Esophagus muscularis mucosa (tissue), 4 donors: ENCODE results near the gene ALOX15B.

Experiments
- EP300 ChIP-seq: sonication (generic); formaldehyde crosslinking; IDR thresholded peaks from one replicate; pipeline ENCODE4 v1.6.1; 2017; ENCODE audit warnings: antibody characterized with exemption
- POLR2A ChIP-seq: fragments of 450-650 bp; IDR thresholded peaks from one replicate; pipeline ENCODE4 v1.6.1; 2017; ENCODE audit warnings: antibody characterized with exemption, moderate library complexity, mild to moderate bottlenecking, low read depth
- POLR2AphosphoS5 ChIP-seq, 2 donors: sonication (generic); formaldehyde crosslinking; IDR thresholded peaks; one replicate each; pipeline ENCODE4 v1.6.1; 2017; ENCODE audit warnings: antibody characterized with exemption in 2 of 2
- TF ChIP-seq, protein P1 (sequence below), 3 experiments: fragments of 200-600 bp in 2 of 3; fragments of 450-650 bp in 1 of 3; sonication (generic) in 2 of 3; IDR thresholded peaks; one replicate each; pipeline ENCODE4 v1.5.1; 2017 to 2019; ENCODE audit warnings: antibody characterized with exemption in 3 of 3, mild to moderate bottlenecking in 2 of 3, moderate library complexity in 1 of 3

DNA sequence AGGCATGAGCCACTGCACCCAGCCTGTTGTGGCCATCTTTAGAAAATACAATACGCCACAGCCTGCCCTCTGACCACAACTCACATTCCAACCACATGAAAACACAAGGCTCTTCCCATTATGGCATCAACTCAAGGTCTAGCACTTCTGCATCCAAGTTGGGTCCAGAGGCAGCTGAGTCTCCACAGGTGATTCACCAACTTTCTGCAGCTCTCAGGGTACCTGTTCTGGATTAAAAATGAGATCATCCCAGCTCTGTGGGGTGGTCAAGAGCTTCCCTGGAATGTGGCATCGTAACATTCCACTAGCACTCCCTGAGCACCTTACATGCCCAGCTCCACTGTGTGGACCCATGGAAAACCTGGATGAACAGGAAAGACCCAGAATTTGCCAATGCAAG is 46.3 kb upstream of the ALOX15B start:
- TF ChIP-seq, protein P1, sequence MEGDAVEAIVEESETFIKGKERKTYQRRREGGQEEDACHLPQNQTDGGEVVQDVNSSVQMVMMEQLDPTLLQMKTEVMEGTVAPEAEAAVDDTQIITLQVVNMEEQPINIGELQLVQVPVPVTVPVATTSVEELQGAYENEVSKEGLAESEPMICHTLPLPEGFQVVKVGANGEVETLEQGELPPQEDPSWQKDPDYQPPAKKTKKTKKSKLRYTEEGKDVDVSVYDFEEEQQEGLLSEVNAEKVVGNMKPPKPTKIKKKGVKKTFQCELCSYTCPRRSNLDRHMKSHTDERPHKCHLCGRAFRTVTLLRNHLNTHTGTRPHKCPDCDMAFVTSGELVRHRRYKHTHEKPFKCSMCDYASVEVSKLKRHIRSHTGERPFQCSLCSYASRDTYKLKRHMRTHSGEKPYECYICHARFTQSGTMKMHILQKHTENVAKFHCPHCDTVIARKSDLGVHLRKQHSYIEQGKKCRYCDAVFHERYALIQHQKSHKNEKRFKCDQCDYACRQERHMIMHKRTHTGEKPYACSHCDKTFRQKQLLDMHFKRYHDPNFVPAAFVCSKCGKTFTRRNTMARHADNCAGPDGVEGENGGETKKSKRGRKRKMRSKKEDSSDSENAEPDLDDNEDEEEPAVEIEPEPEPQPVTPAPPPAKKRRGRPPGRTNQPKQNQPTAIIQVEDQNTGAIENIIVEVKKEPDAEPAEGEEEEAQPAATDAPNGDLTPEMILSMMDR (IDR thresholded peaks at IDR 0.05) = no peak
- TF ChIP-seq EP300 = no peak
- TF ChIP-seq POLR2AphosphoS5 (IDR thresholded peaks at IDR 0.05) = no peak
- no peak for TF ChIP-seq POLR2A
